Ammon's horn (tissue), 1 donor: ENCODE data around the gene ZDHHC13.
"Not testable (repeated sequence)": the region's sequence is repeated elsewhere in the genome, so short reads cannot be mapped to it uniquely, and the experiment has no call there.

ENCODE experiments used
- DNase-seq: peaks from one replicate; pipeline ENCODE4 v3.0.0-alpha.2; 2016; ENCODE audit warnings: low spot score

The ZDHHC13 gene

GRCh38 chr11:19101796-19102520, 15.0 kb upstream of the ZDHHC13 start:
- no peak for DNase-seq

GRCh38 chr11:19102521-19102900, 14.5 kb upstream of the ZDHHC13 start:
- no peak for DNase-seq

- no peak for DNase-seq
These were observed 12.0 kb upstream of the ZDHHC13 start for GRCh38 chr11:19105011-19105410.

- no peak for DNase-seq
These were observed 9.8 kb upstream of the ZDHHC13 start for GRCh38 chr11:19107125-19107524.

GRCh38 chr11:19110295-19110694, 6.7 kb upstream of the ZDHHC13 start:
- DNase-seq: peak; percentile 52

GRCh38 chr11:19111809-19112208, 5.2 kb upstream of the ZDHHC13 start:
- no peak for DNase-seq

- DNase-seq: no peak
These were observed 545 bp upstream of the ZDHHC13 start for GRCh38 chr11:19116276-19116970.

- no peak for DNase-seq
These were observed 761 bp downstream of the ZDHHC13 start for GRCh38 chr11:19117760-19118097.

- no peak for DNase-seq
These were observed 4.7 kb downstream of the ZDHHC13 start for GRCh38 chr11:19121646-19122045.

- no peak for DNase-seq
These were observed 6.1 kb downstream of the ZDHHC13 start for GRCh38 chr11:19122960-19123615.

GRCh38 chr11:19126562-19127325, 9.8 kb downstream of the ZDHHC13 start:
- not testable (repeated sequence) for DNase-seq

- no peak for DNase-seq
These were observed 17.0 kb downstream of the ZDHHC13 start for GRCh38 chr11:19134004-19134403.

GRCh38 chr11:19136884-19137283, 19.9 kb downstream of the ZDHHC13 start:
- not testable (repeated sequence) for DNase-seq

GRCh38 chr11:19145319-19145718, 28.4 kb downstream of the ZDHHC13 start:
- DNase-seq: no peak

GRCh38 chr11:19156892-19157291, 39.9 kb downstream of the ZDHHC13 start:
- no peak for DNase-seq

GRCh38 chr11:19160847-19161246, 43.9 kb downstream of the ZDHHC13 start:
- DNase-seq: peak; percentile 11

- no peak for DNase-seq
These were observed 44.7 kb downstream of the ZDHHC13 start for GRCh38 chr11:19161651-19162050.

GRCh38 chr11:19162951-19163505, 46.1 kb downstream of the ZDHHC13 start:
- no peak for DNase-seq

GRCh38 chr11:19163617-19164016, 46.6 kb downstream of the ZDHHC13 start:
- DNase-seq: no peak

- DNase-seq: no peak
These were observed 47.4 kb downstream of the ZDHHC13 start for GRCh38 chr11:19164230-19164855.

GRCh38 chr11:19164881-19165280, 47.9 kb downstream of the ZDHHC13 start:
- no peak for DNase-seq

- DNase-seq: no peak
These were observed 51.1 kb downstream of the ZDHHC13 start for GRCh38 chr11:19168090-19168489.
